ENCODE results near the gene SCAF4. TPM values are rescaled to one million over a fixed set of nuclear protein-coding genes. Genes with fewer than 3 reads are reported as not detected.

The SCAF4 gene
- total and polyA plus RNA-seq, 9 of the 15 experiments (the other 6 are each of a cell fraction or from before 2014, with no cell fraction given): 2.3 to 55.7 (median 17.2) TPM

- BruUV-seq (replicated peaks): no TSS peak
- TF ChIP-seq ZNF668 (CRISPR knock-in tag; IDR thresholded peaks at IDR 0.05) (no peak), NFXL1 (CRISPR knock-in tag; IDR thresholded peaks at IDR 0.05) (no peak), ZBTB7A (IDR thresholded peaks at IDR 0.05; ENCODE audit: borderline replicate concordance, control insufficient read depth, low read depth, low read length) (no peak), CC2D1A (IDR thresholded peaks at IDR 0.05) (no peak), GABPB2 (CRISPR knock-in tag; conservative IDR thresholded peaks at IDR 0.05) (no peak), FOXA1 (IDR thresholded peaks at IDR 0.05; ENCODE audit: borderline replicate concordance) (no peak), GTF2E2 (tag; IDR thresholded peaks at IDR 0.05) (no peak), ATF3 (IDR thresholded peaks at IDR 0.05) (peak; percentile 33), ATF3 (CRISPR knock-in tag; conservative IDR thresholded peaks at IDR 0.05) (no peak)
- Histone ChIP-seq H3K9me3 (replicated peaks; ENCODE audit: control insufficient read depth, insufficient read depth, low read depth, low read length) (no peaks in the 10 kb centered on the region; the same call in 1 of the 2 replicates), H3K36me3 (ENCODE audit: control insufficient read depth, insufficient read depth, low read length) (no peaks in the 10 kb centered on the region), H3K27me3 (ENCODE audit: control insufficient read depth in 2 of 2, insufficient read depth in 2 of 2, low read length in 2 of 2) (peaks cover 39 to 41% of the 10 kb centered on the region in 2 experiments), H3K27ac (ENCODE audit: extremely low read depth, low read depth, low read length) (no peak overlapping the region), H2AFZ (ENCODE audit: low read depth, low read length) (no peak overlapping the region), H3K4me2 (ENCODE audit: insufficient read depth, low read length) (no peak overlapping the region), H3K9me1 (ENCODE audit: control insufficient read depth, insufficient read depth, low read length) (no peaks in the 10 kb centered on the region), H4K20me1 (replicated peaks; ENCODE audit: control insufficient read depth, insufficient read depth, low read length) (no peaks in the 10 kb centered on the region), H3K9ac (ENCODE audit: insufficient read depth in 1 of 2, low read depth in 2 of 2, low read length in 2 of 2) (no peak overlapping the region), H3K4me3 (no peak overlapping the region), H3K4me1 (replicated peaks in 1 of 2; ENCODE audit: control insufficient read depth in 2 of 2, insufficient read depth in 2 of 2, low read length in 2 of 2) (no peaks in the 10 kb centered on the region), H3K79me2 (ENCODE audit: control insufficient read depth, insufficient read depth, low read length) (no peaks in the 10 kb centered on the region)
- WGBS (ENCODE audit: insufficient coverage, low coverage, missing lambda C conversion rate): 1% methylated on average over 8 of the region's 8 CpGs
- in situ Hi-C loops (cut with MboI) (no loop called here), intact Hi-C loops (cut with micrococcal nuclease) (loop anchor here (10.0 kb wide), 1 partner anchor 235 kb away; no protein-coding TSS in a partner anchor)
- POLR2A ChIA-PET: interaction anchor here (1.6 to 1.7 kb wide), 2 partner anchors 10 to 12 kb away, joined by 4 to 5 read pairs; no protein-coding TSS in a partner anchor
- FAIRE-seq (no peak), ATAC-seq (no peak), DNase-seq (ENCODE audit: extremely low read depth in 1 of 4, low spot score in 3 of 4) (no peak)
- CTCF ChIA-PET (ENCODE audit: low intra/inter-chr PET ratio): no interaction called here
Measured at GRCh38 chr21:31629972-31630711, 101.8 kb downstream of the SCAF4 start.

Data from K562 (cell line).